GM21619 (cell line): ENCODE results near the gene B4GALNT3.

Experiments
- ATAC-seq: cut with Tn5 transposase; IDR thresholded peaks from one replicate; pipeline ENCODE4 v1.9.1; 2021; ENCODE audit not compliant: unreplicated experiment

B4GALNT3 gene

DNA sequence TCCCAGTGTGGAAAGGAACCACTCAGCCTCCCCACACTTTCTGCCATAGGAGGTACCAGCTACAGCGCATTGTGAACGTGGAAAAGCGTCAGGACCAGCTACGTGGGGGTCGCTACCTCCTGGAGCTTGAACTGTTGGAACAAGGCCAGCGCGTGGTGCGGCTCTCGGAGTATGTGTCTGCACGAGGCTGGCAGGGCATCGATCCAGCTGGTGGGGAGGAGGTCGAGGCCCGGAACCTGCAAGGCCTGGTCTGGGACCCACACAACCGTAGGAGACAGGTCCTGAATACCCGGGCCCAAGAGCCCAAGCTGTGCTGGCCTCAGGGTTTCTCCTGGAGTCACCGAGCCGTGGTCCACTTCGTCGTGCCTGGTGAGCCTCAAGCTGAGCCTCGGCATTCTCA, 96.8 kb downstream of the B4GALNT3 start:
- ATAC-seq = no peak

DNA sequence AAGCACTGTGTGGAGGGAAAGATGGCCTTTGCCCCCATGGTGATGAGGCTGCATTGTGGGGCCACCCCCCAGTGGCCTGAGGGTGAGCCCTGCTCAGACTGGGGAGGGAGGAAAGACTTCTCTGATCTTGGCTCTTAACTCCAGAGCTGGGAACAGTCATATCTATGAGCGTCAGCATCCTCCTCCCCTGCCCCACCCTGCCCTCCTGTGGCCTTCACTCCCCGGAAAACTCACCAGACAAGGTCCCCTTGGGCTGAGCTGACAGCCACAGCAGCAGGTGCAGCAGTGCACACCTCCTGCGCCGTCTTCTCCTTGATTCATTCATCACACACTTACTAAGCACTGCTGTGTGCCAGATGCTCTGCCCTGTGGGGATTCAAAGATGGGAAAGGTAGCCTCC, 98.8 kb downstream of the B4GALNT3 start:
- no peak for ATAC-seq

DNA sequence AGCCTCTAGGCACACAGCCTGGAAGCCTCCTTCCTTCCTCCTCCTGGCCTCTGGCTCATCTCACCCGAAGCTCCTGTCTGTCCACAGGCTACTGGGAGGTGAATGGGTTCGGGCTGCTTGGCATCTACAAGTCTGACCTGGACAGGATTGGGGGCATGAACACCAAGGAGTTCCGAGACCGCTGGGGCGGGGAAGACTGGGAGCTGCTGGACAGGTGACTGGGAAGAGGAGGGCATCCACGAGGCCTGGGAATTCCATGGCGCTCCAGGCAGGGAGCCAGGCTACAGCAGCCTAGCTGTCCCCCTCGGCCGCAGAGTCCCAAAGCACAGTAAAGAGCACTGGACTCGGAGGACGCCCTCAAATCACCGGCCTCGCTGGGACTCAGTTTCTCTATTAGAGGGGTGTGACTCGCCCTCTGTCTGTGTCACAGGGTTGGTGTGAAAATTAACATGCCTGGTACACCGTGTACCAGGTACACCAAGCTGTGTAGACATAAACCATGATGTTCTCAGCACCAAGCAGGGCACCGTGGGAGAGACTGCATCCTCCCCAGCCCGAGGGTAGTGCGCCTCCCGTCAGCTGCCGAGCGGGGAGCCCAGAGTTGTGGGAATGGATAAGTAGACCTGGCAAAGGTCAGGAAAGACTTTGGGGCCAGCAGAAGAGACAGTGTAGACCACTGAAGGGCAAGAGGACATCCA, 99.6 kb downstream of the B4GALNT3 start:
- no peak for ATAC-seq

DNA sequence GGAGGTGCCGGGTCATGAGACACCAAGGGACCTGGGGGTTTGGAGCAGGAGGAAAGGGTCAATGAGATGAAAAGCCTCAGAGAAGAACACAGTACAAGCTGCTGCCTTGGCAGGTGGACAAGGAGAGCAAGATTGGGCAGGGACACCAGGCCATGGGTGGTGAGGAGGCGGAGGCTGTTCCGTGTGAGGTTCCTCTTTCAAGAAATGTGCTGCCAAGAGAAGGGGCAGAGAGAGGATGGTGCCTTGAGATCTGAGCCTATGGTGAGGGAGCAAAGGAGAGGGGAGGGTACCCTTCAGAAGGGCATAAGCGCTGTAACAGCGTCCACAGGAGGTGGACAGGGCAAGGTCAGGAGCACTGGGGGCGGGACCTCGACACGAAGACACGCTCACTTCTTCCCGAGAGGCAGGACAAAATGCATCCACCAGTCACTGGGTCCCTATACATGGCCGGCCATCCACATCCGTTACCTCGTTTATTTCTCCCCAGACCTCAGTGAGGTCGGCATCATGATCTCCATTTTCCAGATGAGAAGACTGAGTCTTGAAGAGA, 100.2 kb downstream of the B4GALNT3 start:
- no peak for ATAC-seq

DNA sequence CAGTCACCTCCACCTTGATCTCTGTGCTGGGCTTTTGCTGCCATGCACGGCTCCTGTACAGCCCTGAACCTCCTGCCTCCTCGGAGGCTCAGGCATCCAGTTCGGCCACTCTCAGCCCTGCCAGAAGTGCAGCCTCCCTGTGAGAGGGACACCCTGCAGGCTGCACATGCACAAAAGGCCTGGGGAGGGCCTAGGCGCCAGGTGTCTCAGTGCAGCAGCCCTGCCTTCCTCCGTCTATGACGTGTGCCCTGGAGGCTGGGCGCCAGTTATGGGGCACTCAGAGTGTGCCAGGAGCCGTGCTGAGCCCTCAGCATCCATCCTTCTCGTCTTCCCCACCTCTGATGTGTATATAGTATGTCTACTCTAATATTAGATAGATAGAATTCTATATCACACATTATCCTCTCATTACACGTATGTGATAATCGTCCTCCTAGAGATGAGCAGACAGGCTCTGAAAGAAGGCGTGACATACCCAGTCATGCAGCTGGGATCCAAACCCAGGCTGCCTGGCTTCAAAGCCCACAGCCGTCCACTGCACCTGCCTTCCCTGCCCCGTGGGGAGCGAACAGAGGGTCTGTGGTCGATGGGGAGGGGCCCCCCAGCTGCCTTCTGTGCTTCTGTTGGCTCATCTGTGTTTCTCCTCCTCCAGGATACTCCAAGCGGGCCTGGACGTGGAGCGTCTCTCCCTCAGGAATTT, 101.1 kb downstream of the B4GALNT3 start:
- ATAC-seq = no peak

DNA sequence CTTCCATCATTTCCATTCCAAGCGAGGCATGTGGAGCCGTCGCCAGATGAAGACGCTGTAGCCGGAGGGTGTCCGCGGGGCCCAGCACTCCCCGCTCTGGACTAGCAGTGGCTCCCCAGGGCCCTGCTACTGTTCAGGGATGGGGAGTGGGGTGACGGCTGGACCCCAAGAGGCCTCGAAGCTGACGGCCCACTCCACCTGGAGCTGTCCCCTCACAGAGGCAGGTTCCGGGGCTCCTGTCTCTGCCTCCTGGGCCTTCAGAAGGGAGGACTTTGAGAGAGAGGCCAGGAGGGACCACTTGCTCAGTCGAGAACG, 101.6 kb downstream of the B4GALNT3 start:
- no peak for ATAC-seq

DNA sequence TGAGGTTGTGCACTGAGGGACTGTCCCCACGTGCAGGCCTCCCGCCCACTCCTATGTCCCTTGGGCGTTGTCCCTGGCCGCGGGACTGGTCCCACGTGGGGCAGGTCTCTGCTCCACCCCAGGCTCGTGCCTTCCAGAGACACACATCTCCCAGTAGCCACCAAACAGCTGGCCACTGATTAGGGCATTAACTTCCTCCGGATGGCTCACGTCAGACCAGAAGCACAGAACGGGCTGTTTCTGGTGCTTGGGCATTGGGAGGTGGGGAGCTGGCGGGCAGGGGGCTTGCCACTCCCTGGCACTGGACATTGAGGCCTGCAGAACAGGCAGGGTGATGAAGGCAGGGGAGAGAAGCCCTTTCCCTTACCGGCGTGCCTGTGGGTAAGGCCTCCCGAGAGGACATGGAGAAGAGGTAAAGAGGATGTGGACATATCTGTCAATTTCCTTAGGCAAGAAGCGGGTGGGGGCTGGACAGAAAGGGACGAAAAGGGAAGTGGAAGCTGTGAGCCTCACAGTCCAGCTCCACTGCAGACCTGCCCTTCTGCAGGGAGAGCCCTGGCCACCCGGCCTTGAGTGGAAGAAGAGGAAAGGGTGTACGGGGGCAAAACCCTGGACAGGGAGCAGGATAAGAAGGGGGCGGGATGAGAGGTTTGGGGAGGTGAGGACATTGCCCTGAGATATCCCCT, 102.3 kb downstream of the B4GALNT3 start:
- no peak for ATAC-seq

DNA sequence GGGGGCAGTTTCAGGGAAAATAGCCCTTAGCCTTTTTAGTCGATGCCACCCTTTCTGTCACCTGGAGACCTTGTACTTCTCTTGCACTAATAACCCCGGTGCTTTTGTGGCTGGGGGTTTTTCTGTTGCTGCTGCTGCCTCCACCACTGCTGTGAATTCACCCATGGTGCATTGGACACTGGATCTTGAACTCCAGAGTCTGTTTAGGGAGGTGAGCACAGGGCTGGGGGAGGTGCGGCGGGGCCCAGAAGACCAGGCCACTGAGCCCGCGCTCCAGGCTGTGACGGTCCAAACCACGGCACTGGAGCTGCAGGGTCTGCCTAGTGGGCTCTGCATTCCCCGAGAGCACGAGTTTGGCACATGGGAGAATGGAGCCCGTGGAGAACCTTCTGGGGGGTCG, 102.9 kb downstream of the B4GALNT3 start:
- ATAC-seq = no peak

DNA sequence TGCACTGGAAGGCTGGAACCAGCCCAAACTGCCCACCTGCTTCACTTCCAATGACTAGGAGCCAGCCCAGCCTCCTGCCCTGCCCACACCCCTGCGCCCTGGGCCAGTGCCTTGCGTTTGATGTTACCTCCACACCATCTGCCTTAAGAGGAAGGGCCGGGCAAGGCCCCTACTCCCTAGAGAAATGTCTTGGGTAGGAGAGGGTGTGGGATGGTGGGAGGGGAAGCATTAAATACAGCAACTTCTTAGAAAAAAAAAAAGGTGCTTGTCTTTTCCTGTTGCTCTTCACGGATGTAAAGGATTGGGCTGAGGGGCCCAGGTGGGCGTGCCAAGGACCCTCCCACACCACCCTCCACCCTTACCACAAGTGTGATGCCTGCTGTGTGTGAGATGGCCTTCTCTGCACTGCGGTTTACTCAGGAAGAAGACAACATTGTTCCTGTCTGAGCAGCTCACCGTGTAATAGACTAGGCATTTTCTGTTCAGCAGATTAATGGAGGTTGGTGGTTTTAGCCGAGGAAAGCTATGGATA, 103.6 kb downstream of the B4GALNT3 start:
- ATAC-seq = no peak

DNA sequence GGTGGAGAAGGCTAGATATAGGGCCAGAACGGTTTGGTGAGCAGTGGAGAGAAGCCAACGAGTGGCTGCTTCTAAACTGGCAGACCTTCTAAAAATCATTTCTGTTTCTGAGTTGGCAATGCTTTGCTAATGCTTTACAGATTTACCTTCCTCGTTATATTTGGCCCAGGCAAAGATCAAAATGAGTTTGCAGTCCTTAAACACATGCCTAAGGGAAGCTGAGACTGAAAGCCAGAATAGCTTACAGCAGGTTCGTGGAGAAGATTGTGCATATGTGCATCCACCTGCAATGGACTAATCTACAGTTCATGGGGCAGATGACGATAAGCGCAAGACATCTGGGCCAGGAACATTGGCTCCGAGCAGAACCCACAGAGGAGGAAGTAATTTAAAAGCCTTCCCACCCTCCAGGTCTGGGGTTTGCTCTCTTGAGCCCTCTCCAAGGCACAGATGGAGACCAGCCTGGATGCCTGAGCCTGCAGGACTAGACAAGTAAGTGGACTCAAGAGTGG, 104.1 kb downstream of the B4GALNT3 start:
- ATAC-seq = no peak

DNA sequence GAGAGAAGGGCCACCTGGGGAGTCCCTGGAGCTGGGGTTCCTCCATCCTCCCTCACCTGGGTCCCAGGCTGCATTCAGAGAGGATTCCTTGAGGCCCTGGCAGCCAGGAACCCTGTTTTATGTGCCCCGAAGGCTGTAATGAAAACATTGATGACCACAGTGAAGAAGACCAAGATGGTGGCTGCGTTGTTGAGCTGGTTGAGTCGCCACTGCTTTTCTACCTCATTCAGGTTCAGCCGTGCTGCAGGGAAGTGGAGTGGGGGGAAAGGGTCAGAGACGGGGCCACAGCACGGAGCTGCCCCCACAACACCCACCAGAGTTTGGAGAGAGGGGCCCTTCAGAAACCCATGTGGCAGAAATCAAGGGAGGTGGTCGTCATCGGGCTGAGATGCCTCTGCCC, 105.4 kb downstream of the B4GALNT3 start:
- ATAC-seq = no peak

DNA sequence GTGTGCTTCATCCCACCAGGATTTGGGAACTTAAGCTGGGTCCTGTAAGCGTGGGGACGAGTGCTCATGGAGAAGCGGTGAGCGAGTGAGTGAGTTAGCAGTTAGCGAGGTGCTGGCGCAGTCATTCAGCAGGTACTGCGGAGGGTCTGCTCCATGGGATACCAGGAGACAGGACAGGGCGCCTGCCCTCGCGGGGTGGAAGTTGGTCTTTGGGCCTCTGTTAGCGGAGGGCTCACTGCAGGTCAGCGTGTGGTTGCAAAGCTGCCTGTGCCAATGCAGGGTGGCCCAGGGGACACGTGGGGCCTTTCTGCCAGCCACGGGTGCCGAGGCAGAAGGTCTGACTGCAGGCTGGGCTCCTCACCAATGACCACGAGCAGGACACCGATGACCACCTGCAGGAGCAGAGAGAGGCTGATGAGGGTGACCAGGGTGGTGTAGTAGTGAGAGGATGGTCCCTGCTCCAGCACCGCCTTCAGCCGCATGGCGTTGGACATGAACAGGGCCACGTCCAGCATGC, 105.9 kb downstream of the B4GALNT3 start:
- ATAC-seq = no peak

DNA sequence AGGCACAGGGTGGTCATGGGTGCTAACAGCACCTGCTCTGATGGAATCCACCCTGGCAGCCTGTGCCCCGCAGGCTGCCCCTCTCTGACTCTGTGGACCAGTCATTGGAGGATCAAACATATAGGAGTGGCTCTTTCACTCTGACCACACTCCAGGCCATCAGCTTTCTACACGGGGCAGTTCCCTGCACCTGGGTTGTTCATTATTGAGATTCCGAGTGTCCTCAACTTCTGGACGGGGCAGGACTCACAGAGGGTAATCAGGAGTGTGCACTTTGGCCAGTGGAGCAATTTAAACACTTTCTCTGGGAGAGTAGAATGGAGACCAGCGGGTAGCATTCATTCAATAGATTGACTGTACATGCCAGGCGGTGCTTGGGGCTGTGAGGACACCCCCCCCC, 108.7 kb downstream of the B4GALNT3 start:
- no peak for ATAC-seq

DNA sequence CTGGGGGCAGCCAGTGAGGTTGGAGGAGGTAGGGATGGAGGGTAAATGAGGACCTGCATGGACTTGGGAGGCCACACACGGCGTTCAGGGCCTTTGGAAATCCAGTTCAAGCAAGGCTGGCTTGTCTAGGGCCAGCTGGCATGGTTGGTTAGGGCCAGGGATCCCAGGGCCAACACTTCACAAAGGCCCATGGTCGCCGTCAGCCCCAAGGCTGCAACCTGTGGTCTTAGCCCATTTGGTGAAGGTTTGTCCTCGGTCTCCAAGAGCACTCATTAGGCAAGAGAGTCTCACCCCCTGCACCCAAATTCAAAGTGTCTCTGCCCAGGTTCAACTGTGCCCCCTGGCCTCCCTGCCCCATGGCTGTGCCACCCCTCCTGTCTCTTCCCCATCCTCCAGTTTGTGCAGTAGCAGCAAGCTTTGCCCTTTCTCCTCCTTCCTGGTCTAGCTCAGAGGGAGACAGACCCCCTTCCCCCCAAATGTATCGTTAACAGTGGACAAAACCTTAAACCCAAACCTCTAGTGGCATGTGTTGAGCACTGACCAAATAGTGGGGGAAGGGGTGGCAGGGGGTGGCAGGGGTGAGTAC, 109.4 kb downstream of the B4GALNT3 start:
- ATAC-seq = no peak

DNA sequence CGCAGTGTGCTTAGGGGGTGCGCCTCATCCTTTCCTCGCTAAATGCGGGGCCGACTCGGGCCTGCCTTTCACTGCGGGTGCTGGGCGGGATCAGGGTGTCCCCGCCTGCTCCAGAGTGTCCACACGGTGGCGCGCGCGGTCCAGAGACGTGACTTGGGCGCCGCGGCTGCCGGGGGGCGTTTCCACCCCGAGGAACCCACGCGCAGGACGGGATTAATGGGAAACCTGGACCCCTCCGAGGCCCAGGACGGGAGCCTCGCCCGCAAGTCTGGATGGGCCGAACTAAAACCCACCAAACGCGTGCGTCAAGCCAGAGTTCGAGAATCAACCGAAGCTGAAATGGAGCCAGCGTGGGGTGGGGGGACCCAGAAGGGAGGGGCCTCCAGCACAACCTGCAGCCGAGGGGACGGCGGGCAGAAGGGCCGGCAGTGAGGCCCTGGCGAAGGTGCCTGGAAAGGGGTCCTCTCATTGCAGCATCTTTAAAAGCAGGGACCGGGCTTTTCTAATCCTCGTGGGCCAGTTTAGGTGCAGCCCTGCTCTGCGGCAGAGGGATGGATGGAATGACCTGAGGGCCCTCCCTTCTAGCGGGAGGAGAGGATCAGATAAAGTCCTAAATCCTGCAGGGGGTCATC, 110.2 kb downstream of the B4GALNT3 start:
- ATAC-seq = peak; percentile 75

DNA sequence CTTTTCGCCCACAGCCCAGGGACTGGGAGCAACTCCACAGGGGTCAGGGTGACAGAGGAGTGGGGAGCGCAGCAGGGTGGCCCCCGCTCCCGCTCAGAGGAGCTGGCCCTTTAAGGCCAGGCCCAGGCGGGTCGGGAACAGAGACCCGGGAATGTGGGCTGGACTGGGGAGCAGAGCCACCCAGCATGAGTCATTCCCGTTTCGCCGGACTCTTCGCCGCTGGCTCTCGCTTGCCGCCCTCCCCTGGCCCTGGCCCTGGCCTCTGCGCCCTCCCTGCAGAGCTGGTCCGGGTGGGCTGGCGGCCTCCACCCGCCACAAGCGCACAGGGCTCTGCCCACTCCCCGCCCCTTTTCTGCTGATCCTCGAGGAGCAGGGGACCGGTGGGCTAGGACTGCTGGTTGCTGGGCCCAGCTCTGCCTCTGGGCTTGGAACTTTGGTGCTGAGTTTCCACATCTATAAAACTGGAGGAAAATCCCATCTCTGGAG, 110.7 kb downstream of the B4GALNT3 start:
- no peak for ATAC-seq

DNA sequence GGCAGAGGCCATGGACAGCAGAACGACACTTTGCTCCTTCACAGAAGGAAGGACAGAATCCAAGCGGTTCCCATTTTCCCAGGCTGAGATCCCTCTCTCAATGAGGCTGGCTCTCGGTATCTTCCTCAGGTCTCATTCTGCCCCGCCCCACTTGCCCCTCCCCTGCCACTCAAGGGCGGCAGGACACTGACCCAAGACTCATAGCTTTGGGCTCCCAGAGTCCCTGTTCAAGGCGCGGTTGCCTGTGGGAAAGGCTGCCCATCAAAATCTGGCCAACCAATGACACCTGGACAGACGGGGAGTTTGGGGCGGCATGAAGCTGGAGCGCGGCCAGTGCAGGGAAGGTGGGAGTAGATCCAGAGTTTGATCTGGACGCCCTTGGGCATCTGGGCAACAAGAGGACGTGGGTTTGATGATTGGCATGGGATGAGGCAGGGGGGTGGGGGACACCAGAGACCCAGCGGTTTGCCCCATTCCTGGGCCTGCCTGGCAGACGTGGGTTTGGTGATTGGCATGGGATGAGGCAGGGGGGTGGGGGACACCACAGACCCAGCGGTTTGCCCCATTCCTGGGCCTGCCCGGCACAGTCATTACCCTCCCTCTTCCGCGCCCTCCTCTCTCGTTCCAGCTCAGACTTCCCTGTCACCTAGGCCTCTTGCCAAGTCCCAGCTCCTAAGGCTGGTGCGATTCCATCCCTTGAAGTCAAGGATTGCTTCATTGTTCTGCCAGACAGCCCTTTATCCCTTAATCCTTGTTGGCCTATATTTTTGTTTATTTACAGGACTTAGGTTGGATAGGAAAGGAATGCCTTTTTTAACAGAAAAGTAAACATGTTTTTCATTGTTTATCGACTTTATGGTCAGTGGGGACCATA, 111.4 kb downstream of the B4GALNT3 start:
- ATAC-seq = no peak

DNA sequence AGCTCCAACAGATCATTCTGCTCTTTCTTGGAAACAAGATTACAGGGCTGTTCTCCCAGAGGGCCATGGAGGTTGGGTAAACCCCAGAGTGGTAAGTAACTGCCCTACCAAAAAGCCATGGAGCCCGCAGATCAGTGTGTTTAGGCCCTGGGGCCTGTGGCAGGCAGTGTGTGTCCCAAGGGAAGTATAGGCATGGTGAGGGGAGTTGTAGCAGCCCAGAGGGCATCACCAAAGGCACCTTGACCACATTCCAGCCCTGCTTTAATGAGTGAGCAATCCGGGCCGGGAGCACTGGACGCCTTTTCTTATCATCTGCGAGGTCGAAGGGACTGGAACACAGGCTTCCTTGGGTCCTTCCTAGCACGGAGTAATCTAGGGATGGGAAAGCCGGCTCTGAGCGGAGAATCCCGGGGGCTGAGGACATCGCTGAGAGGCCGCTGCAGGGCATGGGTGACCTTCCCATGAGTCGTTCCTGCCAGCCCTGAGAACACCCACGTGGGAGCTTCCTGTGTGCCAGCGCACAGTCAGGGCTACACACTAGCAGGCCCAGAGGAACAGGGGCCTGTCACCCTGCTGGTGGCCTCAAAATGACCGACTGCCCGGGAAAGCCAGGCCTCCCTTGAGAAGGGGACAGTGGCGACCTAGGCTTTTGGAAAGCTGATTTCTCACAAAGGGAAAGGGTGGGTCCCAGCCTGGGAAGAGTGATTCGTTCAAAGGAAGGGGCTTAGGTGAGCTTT, 112.2 kb downstream of the B4GALNT3 start:
- ATAC-seq = no peak

DNA sequence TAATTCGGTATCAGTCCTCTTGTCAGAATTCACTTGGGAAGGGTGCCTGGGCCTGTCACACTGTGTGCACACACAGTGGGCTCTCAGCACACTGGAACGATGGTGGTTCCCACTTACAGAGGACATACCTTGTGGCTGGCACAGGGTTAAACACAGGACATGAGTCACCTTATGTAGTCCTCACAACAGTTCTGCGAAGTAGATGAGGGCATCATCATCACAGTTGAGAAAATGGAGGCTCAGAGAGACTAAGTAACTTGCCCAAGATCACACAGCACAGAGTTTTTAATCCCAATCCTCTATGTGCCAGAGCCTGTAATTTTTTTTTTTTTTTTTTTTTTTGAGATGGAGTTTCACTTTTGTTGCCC, 112.8 kb downstream of the B4GALNT3 start:
- no peak for ATAC-seq
